CD8-positive, alpha-beta memory T cell (primary cell): ENCODE measurements around the gene REP15. TPM values are rescaled to one million over a fixed set of nuclear protein-coding genes. Genes with fewer than 3 reads are reported as not detected.
"Not testable (repeated sequence)": the region's sequence is repeated elsewhere in the genome, so short reads cannot be mapped to it uniquely, and the experiment has no call there.

Experiments used
- CTCF ChIA-PET: fragments of 350-600 bp; sonication (Branson Sonifier 250); formaldehyde crosslinking; loops from one replicate; lab custom pipeline; 2021; ENCODE audit warnings: antibody characterized with exemption; lab: Charles Lee
- POLR2A ChIA-PET: fragments of 350-600 bp; sonication (Branson Sonifier 250); formaldehyde crosslinking; loops from one replicate; lab custom pipeline; 2021; ENCODE audit warnings: antibody characterized with exemption; lab: Charles Lee
- DNase-seq, 5 donors: peaks; one replicate each; pipeline versions ENCODE4 v3.0.0 to v3.0.0-alpha.2; 2020 to 2022; ENCODE audit warnings: mixed read lengths in 1 of 5
- H3K27ac ChIP-seq: one replicate; pipeline ENCODE4 v1.7.0; 2013; ENCODE audit warnings: low read depth, mild to moderate bottlenecking, low read length, moderate library complexity
- H3K27me3 ChIP-seq: 2 replicates; pipeline ENCODE4 v1.7.0; 2013; ENCODE audit warnings: low read length, mild to moderate bottlenecking; ENCODE audit not compliant: insufficient read depth, poor library complexity, severe bottlenecking
- H3K36me3 ChIP-seq: 2 replicates; pipeline ENCODE4 v1.7.0; 2013; ENCODE audit warnings: mild to moderate bottlenecking, low read length, moderate library complexity; ENCODE audit not compliant: insufficient read depth
- H3K4me1 ChIP-seq: 2 replicates; pipeline ENCODE4 v1.7.0; 2013; ENCODE audit warnings: mild to moderate bottlenecking, low read length, moderate library complexity; ENCODE audit not compliant: insufficient read depth
- H3K4me3 ChIP-seq: 2 replicates; pipeline ENCODE4 v1.7.0; 2013; ENCODE audit warnings: mild to moderate bottlenecking, low read length
- H3K9me3 ChIP-seq: 2 replicates; pipeline ENCODE4 v1.7.0; 2013; ENCODE audit warnings: mild to moderate bottlenecking, low read length
- H3K27ac Mint-ChIP-seq, 8 donors: one replicate each; pipeline ENCODE4 v1.8.0; 2020 to 2021; ENCODE audit warnings: mixed read lengths in 8 of 8, mild to moderate bottlenecking in 6 of 8, inconsistent platforms in 3 of 8, moderate library complexity in 3 of 8
- H3K27me3 Mint-ChIP-seq, 2 donors: one replicate each; pipeline ENCODE4 v1.8.0; 2020 to 2021; ENCODE audit warnings: mixed read lengths in 2 of 2, mild to moderate bottlenecking in 1 of 2, moderate library complexity in 1 of 2
- H3K36me3 Mint-ChIP-seq, 3 donors: one replicate each; pipeline ENCODE4 v1.8.0; 2020 to 2021; ENCODE audit warnings: mixed read lengths in 3 of 3, inconsistent platforms in 1 of 3, mild to moderate bottlenecking in 1 of 3
- H3K4me1 Mint-ChIP-seq, 3 donors: one replicate each; pipeline ENCODE4 v1.8.0; 2020 to 2021; ENCODE audit warnings: mixed read lengths in 3 of 3, inconsistent platforms in 1 of 3, mild to moderate bottlenecking in 1 of 3
- H3K4me3 Mint-ChIP-seq, 7 donors: one replicate each; pipeline ENCODE4 v1.8.0; 2020 to 2021; ENCODE audit warnings: mixed read lengths in 7 of 7, mild to moderate bottlenecking in 6 of 7, moderate library complexity in 4 of 7, inconsistent platforms in 2 of 7
- H3K9me3 Mint-ChIP-seq, 5 donors: one replicate each; pipeline ENCODE4 v1.8.0; 2020 to 2022; ENCODE audit warnings: mixed read lengths in 5 of 5, mild to moderate bottlenecking in 3 of 5, moderate library complexity in 2 of 5, inconsistent platforms in 1 of 5
- polyA plus RNA-seq: library from polyadenylated mRNA; unstranded; fragments of 300-500 nt; fragmentation: Illumina TruSeq; gene quantifications from one replicate; pipeline ENCODE4 v1.2.3, GENCODE V29; 2021
- total RNA-seq, 2 experiments: library from RNA; stranded (reverse); gene quantifications; one replicate each; pipeline ENCODE4 v1.2.3, GENCODE V29; 2021

Gene REP15
- total and polyA plus RNA-seq, 3 experiments from 2014 or later, result 0.35 TPM; not detected in 2

- CTCF ChIA-PET, result no interaction called here
- Histone ChIP-seq H3K27ac (no peak overlapping the region), H3K4me3 (no peak overlapping the region), H3K36me3 (peaks cover 13% of the 10 kb centered on the region), H3K9me3 (no peaks in the 10 kb centered on the region), H3K27me3 (no peaks in the 10 kb centered on the region), H3K4me1 (no peaks in the 10 kb centered on the region)
- DNase-seq, result no peak
- H3K9me3 Mint-ChIP-seq, result no peaks in the 10 kb centered on the region
- H3K27me3 Mint-ChIP-seq, result no peaks in the 10 kb centered on the region
- peaks cover 0 to 14% (median 2%) of the 10 kb centered on the region in 3 donors for H3K4me1 Mint-ChIP-seq
- no peak overlapping the region for H3K4me3 Mint-ChIP-seq
- POLR2A ChIA-PET, result no interaction called here
- peaks cover 8 to 73% (median 21%) of the 10 kb centered on the region in 3 donors for H3K36me3 Mint-ChIP-seq
- no peak overlapping the region for H3K27ac Mint-ChIP-seq
These were observed 47.4 kb downstream of the REP15 start for GRCh38 chr12:27743601-27744000.

GRCh38 chr12:27745734-27746133 is 49.5 kb downstream of the REP15 start:
- H3K27ac ChIP-seq, H3K9me3 Mint-ChIP-seq, POLR2A ChIA-PET, H3K4me3 ChIP-seq, H3K36me3 ChIP-seq, H3K27me3 Mint-ChIP-seq, H3K4me3 Mint-ChIP-seq, H3K4me1 ChIP-seq, H3K9me3 ChIP-seq, CTCF ChIA-PET, H3K27me3 ChIP-seq, H3K27ac Mint-ChIP-seq, DNase-seq: not testable (repeated sequence)
- Mint-ChIP-seq H3K4me1 (peaks cover 0 to 14% (median 2%) of the 10 kb centered on the region in 3 donors), H3K36me3 (peaks cover 8 to 60% (median 21%) of the 10 kb centered on the region in 3 donors)

Other genes with a start within 250 kb of the REP15 start
- not detected for gene SMCO2, start 249.7 kb upstream of the REP15 start, total RNA-seq
- gene SMCO2, start 249.7 kb upstream of the REP15 start, polyA plus RNA-seq, result not detected
- 10 to 100 TPM in 1 of 2 experiments, 1 to 10 TPM in 1; 6.2 to 10.7 TPM for gene PPFIBP1, start 172.2 kb upstream of the REP15 start, total RNA-seq
- 1.2 TPM for gene PPFIBP1, start 172.2 kb upstream of the REP15 start, polyA plus RNA-seq
- 10 to 100 TPM; 59.1 to 63.4 TPM for gene MRPS35, start 14.4 kb downstream of the REP15 start, total RNA-seq
- 54.9 TPM for gene MRPS35, start 14.4 kb downstream of the REP15 start, polyA plus RNA-seq
- gene KLHL42, start 83.8 kb downstream of the REP15 start, total RNA-seq, result 10 to 100 TPM; 14.1 TPM
- 9.5 TPM for gene KLHL42, start 83.8 kb downstream of the REP15 start, polyA plus RNA-seq
- gene MANSC4, start 83.8 kb downstream of the REP15 start, total RNA-seq, result not detected
- not detected for gene MANSC4, start 83.8 kb downstream of the REP15 start, polyA plus RNA-seq